ENCODE data around the gene SATB1. TPM values are rescaled to one million over a fixed set of nuclear protein-coding genes. Genes with fewer than 3 reads are reported as not detected.
A peak's percentile ranks its signal among the peaks of the same experiment; 100 is the strongest.

The SATB1 gene
- total and polyA plus RNA-seq, 2 experiments from 2014 or later: 17.4 to 28.9 TPM

DNA sequence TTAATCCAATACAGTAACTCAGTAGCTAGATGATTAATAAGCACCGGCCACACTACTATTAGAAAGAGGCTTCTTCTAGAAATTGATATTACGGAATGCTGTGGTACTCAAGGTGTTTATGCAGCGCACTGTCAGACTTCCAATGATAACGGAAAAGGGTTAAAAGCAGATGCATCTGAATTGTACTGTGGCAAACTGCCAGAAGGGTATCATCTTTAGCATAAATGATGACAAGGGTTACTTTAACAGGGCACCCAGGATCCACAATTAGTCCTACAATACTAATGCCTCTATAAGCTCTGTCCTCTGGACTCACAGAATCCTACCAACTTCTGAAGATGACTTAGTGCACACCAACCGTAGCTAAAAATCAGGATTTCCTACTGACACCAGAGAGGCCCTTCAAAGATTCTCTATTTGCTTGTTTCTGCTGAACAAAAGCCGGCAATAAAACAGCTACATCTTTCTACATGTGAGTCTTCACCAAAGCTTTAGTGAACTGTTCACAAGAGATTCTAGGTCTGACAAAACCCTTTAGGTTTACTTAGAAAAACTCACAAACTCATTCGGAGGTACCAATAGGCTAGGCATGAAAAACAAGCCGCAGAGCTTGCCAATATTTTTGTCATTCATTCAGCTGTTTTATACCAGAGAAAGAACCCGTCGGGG lies 7.1 kb downstream of the SATB1 start:
- Histone ChIP-seq H3K9me2 (ENCODE audit: insufficient read depth) (no peaks in the 10 kb centered on the region), H3K27ac (ENCODE audit: low read depth) (no peak overlapping the region), H2AFZ (no peak overlapping the region), H3K27me3 (ENCODE audit: insufficient read depth) (no peaks in the 10 kb centered on the region), H3K4me2 (no peak overlapping the region), H3K79me2 (replicated peaks; ENCODE audit: insufficient read depth) (peaks cover 22% of the 10 kb centered on the region), H3K4me3 (no peak overlapping the region), H3K36me3 (ENCODE audit: insufficient read depth) (no peaks in the 10 kb centered on the region; the same call in 1 of the 2 replicates), H3K4me1 (ENCODE audit: insufficient read depth) (peaks cover 11% of the 10 kb centered on the region; the same call in 1 of the 2 replicates), H4K20me1 (replicated peaks; ENCODE audit: insufficient read depth) (no peaks in the 10 kb centered on the region; the same call in 1 of the 2 replicates), H3F3A (replicated peaks; ENCODE audit: low read depth) (no peaks in the 10 kb centered on the region)
- H3K4me3 Mint-ChIP-seq: no peak overlapping the region
- peak overlapping the region; percentile 47; the same call in 1 of the 2 replicates for H3K27ac Mint-ChIP-seq
- H3K36me3 Mint-ChIP-seq (ENCODE audit: low read depth): peaks cover 21% of the 10 kb centered on the region; the same call in 1 of the 3 replicates
- no peaks in the 10 kb centered on the region for H3K9me3 Mint-ChIP-seq
- no peak for DNase-seq (ENCODE audit: low spot score)
- TF ChIP-seq STAT1 (IDR thresholded peaks at IDR 0.05; ENCODE audit: unreplicated experiment) (no peak), NANOG (IDR thresholded peaks at IDR 0.05; ENCODE audit: borderline replicate concordance) (no peak), JUNB (IDR thresholded peaks at IDR 0.05; ENCODE audit: unreplicated experiment) (no peak)
- peaks cover 17% of the 10 kb centered on the region for H3K4me1 Mint-ChIP-seq
- ATAC-seq: no peak
- no peaks in the 10 kb centered on the region for H3K27me3 Mint-ChIP-seq (ENCODE audit: insufficient read depth, low read depth, poor library complexity)

GRCh38 chr3:18416332-18416731 lies 8.8 kb downstream of the SATB1 start:
- Histone ChIP-seq H3K4me1 (ENCODE audit: insufficient read depth) (no peaks in the 10 kb centered on the region), H3K27ac (ENCODE audit: low read depth) (no peak overlapping the region), H3K9me2 (ENCODE audit: insufficient read depth) (no peaks in the 10 kb centered on the region), H3K27me3 (ENCODE audit: insufficient read depth) (no peaks in the 10 kb centered on the region), H3K4me3 (no peak overlapping the region), H3K36me3 (ENCODE audit: insufficient read depth) (no peaks in the 10 kb centered on the region; the same call in 1 of the 2 replicates), H4K20me1 (replicated peaks; ENCODE audit: insufficient read depth) (no peaks in the 10 kb centered on the region; the same call in 1 of the 2 replicates), H2AFZ (no peak overlapping the region), H3K4me2 (no peak overlapping the region), H3K79me2 (replicated peaks; ENCODE audit: insufficient read depth) (peaks cover 6% of the 10 kb centered on the region), H3F3A (replicated peaks; ENCODE audit: low read depth) (no peaks in the 10 kb centered on the region)
- H3K36me3 Mint-ChIP-seq (ENCODE audit: low read depth): peaks cover 21% of the 10 kb centered on the region; the same call in 1 of the 3 replicates
- H3K4me1 Mint-ChIP-seq: peaks cover 7% of the 10 kb centered on the region; the same call in 2 of the 3 replicates
- no peak overlapping the region for H3K4me3 Mint-ChIP-seq
- H3K9me3 Mint-ChIP-seq: no peaks in the 10 kb centered on the region
- H3K27me3 Mint-ChIP-seq (ENCODE audit: insufficient read depth, low read depth, poor library complexity): no peaks in the 10 kb centered on the region
- no peak for DNase-seq (ENCODE audit: low spot score)
- no peak overlapping the region for H3K27ac Mint-ChIP-seq
- ATAC-seq: no peak
- TF ChIP-seq, protein P1, sequence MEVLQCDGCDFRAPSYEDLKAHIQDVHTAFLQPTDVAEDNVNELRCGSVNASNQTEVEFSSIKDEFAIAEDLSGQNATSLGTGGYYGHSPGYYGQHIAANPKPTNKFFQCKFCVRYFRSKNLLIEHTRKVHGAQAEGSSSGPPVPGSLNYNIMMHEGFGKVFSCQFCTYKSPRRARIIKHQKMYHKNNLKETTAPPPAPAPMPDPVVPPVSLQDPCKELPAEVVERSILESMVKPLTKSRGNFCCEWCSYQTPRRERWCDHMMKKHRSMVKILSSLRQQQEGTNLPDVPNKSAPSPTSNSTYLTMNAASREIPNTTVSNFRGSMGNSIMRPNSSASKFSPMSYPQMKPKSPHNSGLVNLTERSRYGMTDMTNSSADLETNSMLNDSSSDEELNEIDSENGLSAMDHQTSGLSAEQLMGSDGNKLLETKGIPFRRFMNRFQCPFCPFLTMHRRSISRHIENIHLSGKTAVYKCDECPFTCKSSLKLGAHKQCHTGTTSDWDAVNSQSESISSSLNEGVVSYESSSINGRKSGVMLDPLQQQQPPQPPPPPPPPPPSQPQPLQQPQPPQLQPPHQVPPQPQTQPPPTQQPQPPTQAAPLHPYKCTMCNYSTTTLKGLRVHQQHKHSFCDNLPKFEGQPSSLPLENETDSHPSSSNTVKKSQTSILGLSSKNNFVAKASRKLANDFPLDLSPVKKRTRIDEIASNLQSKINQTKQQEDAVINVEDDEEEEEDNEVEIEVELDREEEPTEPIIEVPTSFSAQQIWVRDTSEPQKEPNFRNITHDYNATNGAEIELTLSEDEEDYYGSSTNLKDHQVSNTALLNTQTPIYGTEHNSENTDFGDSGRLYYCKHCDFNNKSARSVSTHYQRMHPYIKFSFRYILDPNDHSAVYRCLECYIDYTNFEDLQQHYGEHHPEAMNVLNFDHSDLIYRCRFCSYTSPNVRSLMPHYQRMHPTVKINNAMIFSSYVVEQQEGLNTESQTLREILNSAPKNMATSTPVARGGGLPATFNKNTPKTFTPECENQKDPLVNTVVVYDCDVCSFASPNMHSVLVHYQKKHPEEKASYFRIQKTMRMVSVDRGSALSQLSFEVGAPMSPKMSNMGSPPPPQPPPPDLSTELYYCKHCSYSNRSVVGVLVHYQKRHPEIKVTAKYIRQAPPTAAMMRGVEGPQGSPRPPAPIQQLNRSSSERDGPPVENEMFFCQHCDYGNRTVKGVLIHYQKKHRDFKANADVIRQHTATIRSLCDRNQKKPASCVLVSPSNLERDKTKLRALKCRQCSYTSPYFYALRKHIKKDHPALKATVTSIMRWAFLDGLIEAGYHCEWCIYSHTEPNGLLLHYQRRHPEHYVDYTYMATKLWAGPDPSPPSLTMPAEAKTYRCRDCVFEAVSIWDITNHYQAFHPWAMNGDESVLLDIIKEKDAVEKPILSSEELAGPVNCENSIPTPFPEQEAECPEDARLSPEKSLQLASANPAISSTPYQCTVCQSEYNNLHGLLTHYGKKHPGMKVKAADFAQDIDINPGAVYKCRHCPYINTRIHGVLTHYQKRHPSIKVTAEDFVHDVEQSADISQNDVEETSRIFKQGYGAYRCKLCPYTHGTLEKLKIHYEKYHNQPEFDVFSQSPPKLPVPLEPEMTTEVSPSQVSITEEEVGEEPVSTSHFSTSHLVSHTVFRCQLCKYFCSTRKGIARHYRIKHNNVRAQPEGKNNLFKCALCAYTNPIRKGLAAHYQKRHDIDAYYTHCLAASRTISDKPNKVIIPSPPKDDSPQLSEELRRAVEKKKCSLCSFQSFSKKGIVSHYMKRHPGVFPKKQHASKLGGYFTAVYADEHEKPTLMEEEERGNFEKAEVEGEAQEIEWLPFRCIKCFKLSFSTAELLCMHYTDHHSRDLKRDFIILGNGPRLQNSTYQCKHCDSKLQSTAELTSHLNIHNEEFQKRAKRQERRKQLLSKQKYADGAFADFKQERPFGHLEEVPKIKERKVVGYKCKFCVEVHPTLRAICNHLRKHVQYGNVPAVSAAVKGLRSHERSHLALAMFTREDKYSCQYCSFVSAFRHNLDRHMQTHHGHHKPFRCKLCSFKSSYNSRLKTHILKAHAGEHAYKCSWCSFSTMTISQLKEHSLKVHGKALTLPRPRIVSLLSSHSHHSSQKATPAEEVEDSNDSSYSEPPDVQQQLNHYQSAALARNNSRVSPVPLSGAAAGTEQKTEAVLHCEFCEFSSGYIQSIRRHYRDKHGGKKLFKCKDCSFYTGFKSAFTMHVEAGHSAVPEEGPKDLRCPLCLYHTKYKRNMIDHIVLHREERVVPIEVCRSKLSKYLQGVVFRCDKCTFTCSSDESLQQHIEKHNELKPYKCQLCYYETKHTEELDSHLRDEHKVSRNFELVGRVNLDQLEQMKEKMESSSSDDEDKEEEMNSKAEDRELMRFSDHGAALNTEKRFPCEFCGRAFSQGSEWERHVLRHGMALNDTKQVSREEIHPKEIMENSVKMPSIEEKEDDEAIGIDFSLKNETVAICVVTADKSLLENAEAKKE (CRISPR knock-in tag; IDR thresholded peaks at IDR 0.05): no peak
- TF ChIP-seq EZH2 (IDR thresholded peaks at IDR 0.05; ENCODE audit: low read depth, unreplicated experiment) (no peak), NANOG (IDR thresholded peaks at IDR 0.05; ENCODE audit: borderline replicate concordance) (no peak), POLR2AphosphoS5 (IDR thresholded peaks at IDR 0.05; ENCODE audit: low read depth) (no peak), ZNF114 (CRISPR knock-in tag; IDR thresholded peaks at IDR 0.05) (no peak), EZH2phosphoT487 (IDR thresholded peaks at IDR 0.05; ENCODE audit: unreplicated experiment) (no peak)
- TF ChIP-seq, protein P2, sequence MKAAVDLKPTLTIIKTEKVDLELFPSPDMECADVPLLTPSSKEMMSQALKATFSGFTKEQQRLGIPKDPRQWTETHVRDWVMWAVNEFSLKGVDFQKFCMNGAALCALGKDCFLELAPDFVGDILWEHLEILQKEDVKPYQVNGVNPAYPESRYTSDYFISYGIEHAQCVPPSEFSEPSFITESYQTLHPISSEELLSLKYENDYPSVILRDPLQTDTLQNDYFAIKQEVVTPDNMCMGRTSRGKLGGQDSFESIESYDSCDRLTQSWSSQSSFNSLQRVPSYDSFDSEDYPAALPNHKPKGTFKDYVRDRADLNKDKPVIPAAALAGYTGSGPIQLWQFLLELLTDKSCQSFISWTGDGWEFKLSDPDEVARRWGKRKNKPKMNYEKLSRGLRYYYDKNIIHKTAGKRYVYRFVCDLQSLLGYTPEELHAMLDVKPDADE (IDR thresholded peaks at IDR 0.05): no peak
- TF ChIP-seq, protein P3, sequence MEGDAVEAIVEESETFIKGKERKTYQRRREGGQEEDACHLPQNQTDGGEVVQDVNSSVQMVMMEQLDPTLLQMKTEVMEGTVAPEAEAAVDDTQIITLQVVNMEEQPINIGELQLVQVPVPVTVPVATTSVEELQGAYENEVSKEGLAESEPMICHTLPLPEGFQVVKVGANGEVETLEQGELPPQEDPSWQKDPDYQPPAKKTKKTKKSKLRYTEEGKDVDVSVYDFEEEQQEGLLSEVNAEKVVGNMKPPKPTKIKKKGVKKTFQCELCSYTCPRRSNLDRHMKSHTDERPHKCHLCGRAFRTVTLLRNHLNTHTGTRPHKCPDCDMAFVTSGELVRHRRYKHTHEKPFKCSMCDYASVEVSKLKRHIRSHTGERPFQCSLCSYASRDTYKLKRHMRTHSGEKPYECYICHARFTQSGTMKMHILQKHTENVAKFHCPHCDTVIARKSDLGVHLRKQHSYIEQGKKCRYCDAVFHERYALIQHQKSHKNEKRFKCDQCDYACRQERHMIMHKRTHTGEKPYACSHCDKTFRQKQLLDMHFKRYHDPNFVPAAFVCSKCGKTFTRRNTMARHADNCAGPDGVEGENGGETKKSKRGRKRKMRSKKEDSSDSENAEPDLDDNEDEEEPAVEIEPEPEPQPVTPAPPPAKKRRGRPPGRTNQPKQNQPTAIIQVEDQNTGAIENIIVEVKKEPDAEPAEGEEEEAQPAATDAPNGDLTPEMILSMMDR (conservative IDR thresholded peaks at IDR 0.05; ENCODE audit: low read depth in 2 of 2): no peak
